ENCODE results near the gene S100A2. TPM values are rescaled to one million over a fixed set of nuclear protein-coding genes. Genes with fewer than 3 reads are reported as not detected.
A peak's percentile ranks its signal among the peaks of the same experiment; 100 is the strongest.

S100A2 gene
- total and polyA plus RNA-seq, 2 of the 13 experiments (the other 11 are each of a cell fraction or from before 2014, with no cell fraction given) = 1.2 TPM

DNA sequence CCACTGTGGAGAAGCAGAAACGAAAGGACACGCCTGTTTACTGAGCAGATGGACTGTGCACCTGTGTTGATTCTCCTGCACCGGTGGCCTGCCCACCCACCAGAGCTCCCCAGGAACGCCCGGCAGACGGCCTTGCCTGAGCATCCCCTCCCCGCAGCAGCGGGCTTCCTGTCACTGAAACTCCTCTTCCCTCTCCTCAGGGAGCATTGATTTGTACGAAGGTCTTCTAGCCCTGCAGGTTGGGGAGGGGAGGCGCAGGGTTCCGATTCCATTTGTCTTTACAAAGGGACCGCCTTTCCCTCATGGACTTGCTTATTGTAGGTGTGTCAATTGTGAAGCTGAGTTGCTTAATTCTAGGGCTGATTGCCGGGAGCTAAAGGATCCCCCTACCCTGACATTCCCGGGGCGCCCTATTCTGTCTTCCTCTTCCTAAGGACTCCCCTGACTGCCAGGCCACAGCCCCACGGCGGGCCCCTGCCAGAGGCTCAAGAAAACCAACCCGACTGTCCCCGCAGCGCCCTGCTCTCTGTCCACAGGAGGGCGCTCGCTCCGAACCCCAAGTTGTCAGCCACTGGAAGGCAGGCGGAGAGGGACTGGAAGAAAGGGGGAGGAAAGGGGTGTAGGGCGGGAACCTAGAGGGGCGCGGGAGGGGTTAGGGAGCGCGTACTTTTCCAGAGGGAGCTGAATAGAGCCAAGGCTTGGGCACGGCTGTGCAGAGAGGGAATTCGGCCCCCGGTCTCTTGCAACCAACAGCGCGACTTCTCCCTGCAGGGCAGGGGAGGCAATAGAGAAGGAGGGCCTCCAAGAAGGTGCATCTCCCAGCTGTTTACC lies 32.7 kb downstream of the S100A2 start (continued):
- TF ChIP-seq ZFP82 (CRISPR knock-in tag; IDR thresholded peaks at IDR 0.05; ENCODE audit: borderline replicate concordance) (no peak), THAP11 (CRISPR knock-in tag; IDR thresholded peaks at IDR 0.05) (0 out of 2 replicates have a peak, but pooled peaks have one; percentile 0), NFE2L1 (CRISPR knock-in tag; IDR thresholded peaks at IDR 0.05; ENCODE audit: borderline replicate concordance) (no peak), RBAK (CRISPR knock-in tag; IDR thresholded peaks at IDR 0.05) (no peak), ZNF432 (CRISPR knock-in tag; IDR thresholded peaks at IDR 0.05; ENCODE audit: borderline replicate concordance) (no peak), ZNF678 (CRISPR knock-in tag; IDR thresholded peaks at IDR 0.05) (no peak), FOXK1 (CRISPR knock-in tag; IDR thresholded peaks at IDR 0.05; ENCODE audit: borderline replicate concordance, low read depth) (peak; percentile 59; the same call in 1 of the 2 replicates), ZNF879 (CRISPR knock-in tag; IDR thresholded peaks at IDR 0.05) (no peak), IKZF4 (CRISPR knock-in tag; IDR thresholded peaks at IDR 0.05; ENCODE audit: borderline replicate concordance, low read depth, not compliant biosample characterization) (no peak)
- TF ChIP-seq, protein P1, sequence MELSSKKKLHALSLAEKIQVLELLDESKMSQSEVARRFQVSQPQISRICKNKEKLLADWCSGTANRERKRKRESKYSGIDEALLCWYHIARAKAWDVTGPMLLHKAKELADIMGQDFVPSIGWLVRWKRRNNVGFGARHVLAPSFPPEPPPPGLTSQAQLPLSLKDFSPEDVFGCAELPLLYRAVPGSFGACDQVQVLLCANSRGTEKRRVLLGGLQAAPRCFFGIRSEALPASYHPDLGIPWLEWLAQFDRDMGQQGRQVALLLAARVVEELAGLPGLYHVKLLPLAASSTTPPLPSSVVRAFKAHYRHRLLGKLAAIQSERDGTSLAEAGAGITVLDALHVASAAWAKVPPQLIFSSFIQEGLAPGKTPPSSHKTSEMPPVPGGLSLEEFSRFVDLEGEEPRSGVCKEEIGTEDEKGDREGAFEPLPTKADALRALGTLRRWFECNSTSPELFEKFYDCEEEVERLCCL (CRISPR knock-in tag; IDR thresholded peaks at IDR 0.05; ENCODE audit: borderline replicate concordance) = no peak
- TF ChIP-seq, protein P2, sequence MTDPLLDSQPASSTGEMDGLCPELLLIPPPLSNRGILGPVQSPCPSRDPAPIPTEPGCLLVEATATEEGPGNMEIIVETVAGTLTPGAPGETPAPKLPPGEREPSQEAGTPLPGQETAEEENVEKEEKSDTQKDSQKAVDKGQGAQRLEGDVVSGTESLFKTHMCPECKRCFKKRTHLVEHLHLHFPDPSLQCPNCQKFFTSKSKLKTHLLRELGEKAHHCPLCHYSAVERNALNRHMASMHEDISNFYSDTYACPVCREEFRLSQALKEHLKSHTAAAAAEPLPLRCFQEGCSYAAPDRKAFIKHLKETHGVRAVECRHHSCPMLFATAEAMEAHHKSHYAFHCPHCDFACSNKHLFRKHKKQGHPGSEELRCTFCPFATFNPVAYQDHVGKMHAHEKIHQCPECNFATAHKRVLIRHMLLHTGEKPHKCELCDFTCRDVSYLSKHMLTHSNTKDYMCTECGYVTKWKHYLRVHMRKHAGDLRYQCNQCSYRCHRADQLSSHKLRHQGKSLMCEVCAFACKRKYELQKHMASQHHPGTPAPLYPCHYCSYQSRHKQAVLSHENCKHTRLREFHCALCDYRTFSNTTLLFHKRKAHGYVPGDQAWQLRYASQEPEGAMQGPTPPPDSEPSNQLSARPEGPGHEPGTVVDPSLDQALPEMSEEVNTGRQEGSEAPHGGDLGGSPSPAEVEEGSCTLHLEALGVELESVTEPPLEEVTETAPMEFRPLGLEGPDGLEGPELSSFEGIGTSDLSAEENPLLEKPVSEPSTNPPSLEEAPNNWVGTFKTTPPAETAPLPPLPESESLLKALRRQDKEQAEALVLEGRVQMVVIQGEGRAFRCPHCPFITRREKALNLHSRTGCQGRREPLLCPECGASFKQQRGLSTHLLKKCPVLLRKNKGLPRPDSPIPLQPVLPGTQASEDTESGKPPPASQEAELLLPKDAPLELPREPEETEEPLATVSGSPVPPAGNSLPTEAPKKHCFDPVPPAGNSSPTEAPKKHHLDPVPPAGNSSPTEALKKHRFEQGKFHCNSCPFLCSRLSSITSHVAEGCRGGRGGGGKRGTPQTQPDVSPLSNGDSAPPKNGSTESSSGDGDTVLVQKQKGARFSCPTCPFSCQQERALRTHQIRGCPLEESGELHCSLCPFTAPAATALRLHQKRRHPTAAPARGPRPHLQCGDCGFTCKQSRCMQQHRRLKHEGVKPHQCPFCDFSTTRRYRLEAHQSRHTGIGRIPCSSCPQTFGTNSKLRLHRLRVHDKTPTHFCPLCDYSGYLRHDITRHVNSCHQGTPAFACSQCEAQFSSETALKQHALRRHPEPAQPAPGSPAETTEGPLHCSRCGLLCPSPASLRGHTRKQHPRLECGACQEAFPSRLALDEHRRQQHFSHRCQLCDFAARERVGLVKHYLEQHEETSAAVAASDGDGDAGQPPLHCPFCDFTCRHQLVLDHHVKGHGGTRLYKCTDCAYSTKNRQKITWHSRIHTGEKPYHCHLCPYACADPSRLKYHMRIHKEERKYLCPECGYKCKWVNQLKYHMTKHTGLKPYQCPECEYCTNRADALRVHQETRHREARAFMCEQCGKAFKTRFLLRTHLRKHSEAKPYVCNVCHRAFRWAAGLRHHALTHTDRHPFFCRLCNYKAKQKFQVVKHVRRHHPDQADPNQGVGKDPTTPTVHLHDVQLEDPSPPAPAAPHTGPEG (CRISPR knock-in tag; IDR thresholded peaks at IDR 0.05) = no peak
- TF ChIP-seq, protein P3, sequence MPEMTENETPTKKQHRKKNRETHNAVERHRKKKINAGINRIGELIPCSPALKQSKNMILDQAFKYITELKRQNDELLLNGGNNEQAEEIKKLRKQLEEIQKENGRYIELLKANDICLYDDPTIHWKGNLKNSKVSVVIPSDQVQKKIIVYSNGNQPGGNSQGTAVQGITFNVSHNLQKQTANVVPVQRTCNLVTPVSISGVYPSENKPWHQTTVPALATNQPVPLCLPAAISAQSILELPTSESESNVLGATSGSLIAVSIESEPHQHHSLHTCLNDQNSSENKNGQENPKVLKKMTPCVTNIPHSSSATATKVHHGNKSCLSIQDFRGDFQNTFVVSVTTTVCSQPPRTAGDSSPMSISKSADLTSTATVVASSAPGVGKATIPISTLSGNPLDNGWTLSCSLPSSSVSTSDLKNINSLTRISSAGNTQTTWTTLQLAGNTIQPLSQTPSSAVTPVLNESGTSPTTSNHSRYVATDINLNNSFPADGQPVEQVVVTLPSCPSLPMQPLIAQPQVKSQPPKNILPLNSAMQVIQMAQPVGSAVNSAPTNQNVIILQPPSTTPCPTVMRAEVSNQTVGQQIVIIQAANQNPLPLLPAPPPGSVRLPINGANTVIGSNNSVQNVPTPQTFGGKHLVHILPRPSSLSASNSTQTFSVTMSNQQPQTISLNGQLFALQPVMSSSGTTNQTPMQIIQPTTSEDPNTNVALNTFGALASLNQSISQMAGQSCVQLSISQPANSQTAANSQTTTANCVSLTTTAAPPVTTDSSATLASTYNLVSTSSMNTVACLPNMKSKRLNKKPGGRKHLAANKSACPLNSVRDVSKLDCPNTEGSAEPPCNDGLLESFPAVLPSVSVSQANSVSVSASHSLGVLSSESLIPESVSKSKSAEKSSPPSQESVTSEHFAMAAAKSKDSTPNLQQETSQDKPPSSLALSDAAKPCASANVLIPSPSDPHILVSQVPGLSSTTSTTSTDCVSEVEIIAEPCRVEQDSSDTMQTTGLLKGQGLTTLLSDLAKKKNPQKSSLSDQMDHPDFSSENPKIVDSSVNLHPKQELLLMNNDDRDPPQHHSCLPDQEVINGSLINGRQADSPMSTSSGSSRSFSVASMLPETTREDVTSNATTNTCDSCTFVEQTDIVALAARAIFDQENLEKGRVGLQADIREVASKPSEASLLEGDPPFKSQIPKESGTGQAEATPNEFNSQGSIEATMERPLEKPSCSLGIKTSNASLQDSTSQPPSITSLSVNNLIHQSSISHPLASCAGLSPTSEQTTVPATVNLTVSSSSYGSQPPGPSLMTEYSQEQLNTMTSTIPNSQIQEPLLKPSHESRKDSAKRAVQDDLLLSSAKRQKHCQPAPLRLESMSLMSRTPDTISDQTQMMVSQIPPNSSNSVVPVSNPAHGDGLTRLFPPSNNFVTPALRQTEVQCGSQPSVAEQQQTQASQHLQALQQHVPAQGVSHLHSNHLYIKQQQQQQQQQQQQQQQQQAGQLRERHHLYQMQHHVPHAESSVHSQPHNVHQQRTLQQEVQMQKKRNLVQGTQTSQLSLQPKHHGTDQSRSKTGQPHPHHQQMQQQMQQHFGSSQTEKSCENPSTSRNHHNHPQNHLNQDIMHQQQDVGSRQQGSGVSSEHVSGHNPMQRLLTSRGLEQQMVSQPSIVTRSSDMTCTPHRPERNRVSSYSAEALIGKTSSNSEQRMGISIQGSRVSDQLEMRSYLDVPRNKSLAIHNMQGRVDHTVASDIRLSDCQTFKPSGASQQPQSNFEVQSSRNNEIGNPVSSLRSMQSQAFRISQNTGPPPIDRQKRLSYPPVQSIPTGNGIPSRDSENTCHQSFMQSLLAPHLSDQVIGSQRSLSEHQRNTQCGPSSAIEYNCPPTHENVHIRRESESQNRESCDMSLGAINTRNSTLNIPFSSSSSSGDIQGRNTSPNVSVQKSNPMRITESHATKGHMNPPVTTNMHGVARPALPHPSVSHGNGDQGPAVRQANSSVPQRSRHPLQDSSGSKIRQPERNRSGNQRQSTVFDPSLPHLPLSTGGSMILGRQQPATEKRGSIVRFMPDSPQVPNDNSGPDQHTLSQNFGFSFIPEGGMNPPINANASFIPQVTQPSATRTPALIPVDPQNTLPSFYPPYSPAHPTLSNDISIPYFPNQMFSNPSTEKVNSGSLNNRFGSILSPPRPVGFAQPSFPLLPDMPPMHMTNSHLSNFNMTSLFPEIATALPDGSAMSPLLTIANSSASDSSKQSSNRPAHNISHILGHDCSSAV (CRISPR knock-in tag; IDR thresholded peaks at IDR 0.05; ENCODE audit: borderline replicate concordance) = no peak

All from HepG2 (cell line).